Keratinocyte (primary cell): ENCODE data around the gene POFUT2.

Source experiments
- CTCF ChIP-seq, 3 experiments: IDR thresholded peaks in 1 of 3; conservative IDR thresholded peaks in 1 of 3; optimal IDR thresholded peaks in 1 of 3; 2 replicates in 2 of 3; 3 replicates in 1 of 3; pipeline versions ENCODE3 to v1.5.1; 2011; ENCODE audit warnings: low read length in 3 of 3, mild to moderate bottlenecking in 3 of 3, moderate library complexity in 2 of 3, control low read depth in 1 of 3, inconsistent platforms in 1 of 3; ENCODE audit not compliant: insufficient read depth in 2 of 3; ENCODE audit errors: extremely low read depth in 1 of 3
- EZH2 ChIP-seq: IDR thresholded peaks from one replicate; pipeline ENCODE4 v1.6.1; 2012; ENCODE audit warnings: inconsistent platforms, mild to moderate bottlenecking, low read length, moderate library complexity

- TF ChIP-seq CTCF (optimal IDR thresholded peaks at IDR 0.05 in 1 of 3, IDR thresholded peaks at IDR 0.05 in 1 of 3, conservative IDR thresholded peaks at IDR 0.05 in 1 of 3; ENCODE audit: extremely low read depth in 1 of 3, insufficient read depth in 2 of 3, low read length in 3 of 3) (no peak), EZH2 (no peak)
These were observed 5.2 kb downstream of the POFUT2 start for GRCh38 chr21:45282283-45283034.
